NCI-H774 (cell line): Measurements from ENCODE around the gene CNKSR3.

ENCODE experiments used
- DNase-seq: peaks from one replicate; lab custom pipeline; 2025; lab: John Stamatoyannopoulos, UW

Gene CNKSR3

DNA sequence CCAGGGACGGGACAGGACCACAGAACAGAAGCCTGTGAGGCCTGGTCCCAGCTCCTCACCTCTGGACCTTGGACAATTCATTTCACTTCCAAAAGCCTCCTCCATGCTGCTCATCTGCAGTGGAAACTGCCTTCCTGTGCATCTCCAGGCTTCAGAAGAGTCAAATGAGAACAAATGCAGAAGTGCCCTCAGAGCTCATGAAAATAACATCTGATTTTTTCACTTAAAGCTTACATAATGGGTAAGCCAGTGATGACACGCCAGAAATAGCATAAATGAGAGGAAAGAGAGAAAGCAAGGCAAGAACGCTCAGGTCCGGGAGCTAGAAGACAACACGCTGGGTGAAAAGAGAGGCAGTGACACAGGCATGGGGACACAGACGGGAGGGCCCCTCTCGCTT is 7.9 kb downstream of the CNKSR3 start:
- DNase-seq, result no peak

DNA sequence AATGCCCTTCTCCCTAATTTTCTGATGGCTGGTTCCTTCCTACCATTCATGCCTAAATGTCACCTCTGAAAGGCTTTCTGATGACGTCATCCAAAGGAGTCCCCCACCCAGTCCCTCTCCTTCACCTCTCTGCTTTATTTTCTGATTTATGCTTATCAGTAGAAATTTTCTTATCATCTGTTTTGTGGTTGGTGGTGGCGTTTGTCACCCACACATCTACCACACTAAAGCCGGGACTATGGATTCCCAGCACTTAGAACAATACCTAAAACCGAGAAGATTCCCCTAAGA is 9.0 kb downstream of the CNKSR3 start:
- DNase-seq, result no peak

DNA sequence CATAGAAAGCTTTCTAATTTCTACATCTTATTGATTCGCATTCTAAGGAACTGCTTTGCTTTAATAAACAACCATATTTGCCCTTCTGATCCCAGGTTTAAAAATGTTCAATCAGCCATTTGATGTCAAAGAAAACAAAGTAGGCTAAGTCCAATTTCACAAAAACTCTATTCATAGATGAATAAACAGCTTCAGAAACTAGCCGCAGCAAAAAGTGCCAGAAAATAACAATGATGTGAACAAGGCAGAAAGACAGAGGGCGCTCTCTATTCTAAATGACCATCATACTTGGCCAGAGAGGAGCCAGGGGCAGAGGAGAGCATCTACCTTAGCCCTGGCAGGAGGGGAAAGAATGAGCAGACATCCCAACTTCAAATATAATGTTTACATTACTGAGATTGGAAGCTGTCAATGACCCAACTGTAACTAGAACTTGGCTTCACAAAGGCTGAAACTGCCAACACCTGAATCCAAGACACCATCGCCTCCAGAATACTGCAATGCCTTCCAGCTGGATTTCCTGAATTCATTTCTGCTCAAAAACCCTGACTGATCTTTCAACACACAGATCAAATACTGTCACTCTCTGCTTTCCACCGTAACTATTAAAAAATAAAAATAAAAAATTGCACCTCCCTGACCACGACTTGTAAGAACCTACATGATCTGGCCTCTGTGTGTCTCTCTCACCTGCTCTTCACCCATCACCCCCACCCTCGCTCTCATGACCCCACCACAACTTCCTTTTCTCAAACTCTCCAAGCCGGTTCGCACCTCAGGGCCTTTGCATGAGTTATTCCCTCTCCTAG is 9.5 kb downstream of the CNKSR3 start:
- DNase-seq, result peak; percentile 32

DNA sequence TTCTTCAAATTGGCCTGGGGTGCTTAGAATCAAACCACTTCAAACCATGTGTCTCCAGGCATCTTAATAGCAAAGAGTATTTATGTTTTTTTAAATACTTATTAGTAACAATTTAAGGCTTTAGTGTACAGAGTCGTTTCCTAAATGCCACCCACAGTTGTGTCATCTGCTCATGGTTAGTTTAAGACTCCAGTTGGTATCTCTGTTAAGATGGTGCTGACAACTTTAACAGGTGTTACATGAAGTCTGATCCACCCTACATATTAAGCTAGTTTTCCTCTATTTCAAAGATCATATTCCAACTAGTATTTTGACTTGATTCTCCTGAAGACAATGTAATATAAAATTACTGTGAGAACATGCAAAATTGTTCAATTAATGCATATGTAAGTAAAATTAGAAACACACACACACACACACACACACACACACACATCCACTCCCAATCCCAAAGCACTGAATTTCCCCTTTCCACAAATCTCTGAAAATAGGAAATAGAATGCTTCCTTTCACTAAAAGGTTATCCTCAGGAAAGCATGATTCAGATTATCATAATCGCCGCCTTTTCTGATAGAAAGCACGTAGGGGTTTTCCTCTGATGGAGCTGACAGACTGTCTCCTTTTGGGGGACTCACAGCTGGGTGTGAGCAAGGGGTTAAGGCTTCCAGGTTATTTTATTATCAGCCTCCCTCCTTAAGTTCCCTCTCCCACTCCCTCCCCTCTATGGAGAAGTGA is 10.5 kb downstream of the CNKSR3 start:
- no peak for DNase-seq

DNA sequence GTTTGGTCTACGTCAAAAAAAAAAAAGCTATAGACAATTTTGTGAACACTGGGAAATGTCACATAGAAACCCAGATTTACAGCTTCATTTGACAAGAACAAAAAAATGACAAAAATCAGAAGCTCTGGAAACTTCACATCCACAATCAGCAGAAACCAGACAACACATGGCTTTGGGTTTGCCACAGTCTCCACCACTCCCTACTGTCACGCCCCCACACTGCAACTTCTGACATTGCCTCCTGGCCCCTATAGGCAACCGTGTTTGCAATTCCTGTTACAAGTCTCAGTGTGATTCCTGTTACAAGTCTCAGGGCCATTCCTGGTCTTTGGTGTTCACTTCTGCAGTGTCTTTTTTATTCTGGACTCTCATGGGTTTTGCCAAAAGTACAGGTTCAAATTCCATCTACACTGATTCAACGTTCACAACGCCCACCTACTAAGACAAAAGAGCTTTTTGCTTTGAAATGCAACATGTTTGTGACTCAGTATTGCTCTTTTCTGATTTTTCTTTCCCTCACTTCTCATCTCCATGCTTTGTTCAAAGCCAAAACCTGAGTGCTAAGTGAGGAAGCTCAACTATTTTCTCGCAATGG is 12.0 kb downstream of the CNKSR3 start:
- no peak for DNase-seq

DNA sequence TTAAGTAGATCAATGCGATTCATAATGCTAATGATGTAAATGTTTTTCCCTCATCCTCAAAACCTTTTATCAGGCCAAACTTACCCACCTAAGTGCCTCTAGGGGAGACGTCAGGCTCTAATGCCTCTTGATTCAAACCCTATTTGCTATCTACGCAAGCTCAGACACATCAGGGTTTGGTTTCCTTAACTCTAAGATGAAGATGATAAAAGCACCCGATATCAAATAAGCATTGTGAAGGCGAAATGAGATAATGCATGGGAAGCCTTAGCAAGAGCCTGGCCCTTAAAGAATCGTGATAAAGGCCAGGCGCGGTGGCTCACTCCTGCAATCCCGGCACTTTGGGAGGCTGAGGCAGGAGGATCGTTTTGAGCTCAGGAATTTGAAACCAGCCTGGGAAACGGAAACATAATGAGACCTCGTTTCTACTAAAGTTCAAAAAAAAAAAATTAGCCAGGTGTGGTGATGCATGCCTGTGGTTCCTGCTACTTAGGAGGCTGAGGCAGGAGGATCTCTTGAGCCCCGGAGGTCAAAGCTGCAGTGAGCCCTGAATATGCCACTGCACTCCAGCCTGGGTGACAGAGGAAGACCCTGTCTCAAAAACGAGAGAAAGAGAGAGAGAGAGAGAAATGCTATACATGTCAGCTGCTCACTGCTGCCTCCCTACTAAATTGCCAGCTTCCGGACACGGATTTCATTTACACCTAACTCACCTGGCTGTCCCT is 13.5 kb downstream of the CNKSR3 start:
- no peak for DNase-seq

DNA sequence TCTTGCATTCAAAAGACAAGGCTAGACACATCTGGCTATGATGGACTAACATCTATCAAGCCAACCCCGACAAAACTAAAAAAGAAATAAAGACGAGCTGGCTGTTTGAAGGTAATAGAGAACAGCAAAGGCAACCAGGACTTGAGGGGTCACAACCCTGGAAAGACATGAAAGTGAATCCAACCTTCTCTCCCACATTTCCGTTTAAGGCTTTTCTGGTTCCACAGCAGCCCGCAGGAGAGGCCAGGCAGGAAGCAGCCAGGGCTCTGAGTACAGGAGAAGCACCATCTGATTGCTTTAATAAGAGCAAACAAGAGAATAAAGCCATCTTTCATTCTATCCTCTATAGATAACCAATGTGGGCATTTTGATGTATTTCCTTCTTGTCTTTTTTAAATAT is 14.3 kb downstream of the CNKSR3 start:
- DNase-seq, result no peak

DNA sequence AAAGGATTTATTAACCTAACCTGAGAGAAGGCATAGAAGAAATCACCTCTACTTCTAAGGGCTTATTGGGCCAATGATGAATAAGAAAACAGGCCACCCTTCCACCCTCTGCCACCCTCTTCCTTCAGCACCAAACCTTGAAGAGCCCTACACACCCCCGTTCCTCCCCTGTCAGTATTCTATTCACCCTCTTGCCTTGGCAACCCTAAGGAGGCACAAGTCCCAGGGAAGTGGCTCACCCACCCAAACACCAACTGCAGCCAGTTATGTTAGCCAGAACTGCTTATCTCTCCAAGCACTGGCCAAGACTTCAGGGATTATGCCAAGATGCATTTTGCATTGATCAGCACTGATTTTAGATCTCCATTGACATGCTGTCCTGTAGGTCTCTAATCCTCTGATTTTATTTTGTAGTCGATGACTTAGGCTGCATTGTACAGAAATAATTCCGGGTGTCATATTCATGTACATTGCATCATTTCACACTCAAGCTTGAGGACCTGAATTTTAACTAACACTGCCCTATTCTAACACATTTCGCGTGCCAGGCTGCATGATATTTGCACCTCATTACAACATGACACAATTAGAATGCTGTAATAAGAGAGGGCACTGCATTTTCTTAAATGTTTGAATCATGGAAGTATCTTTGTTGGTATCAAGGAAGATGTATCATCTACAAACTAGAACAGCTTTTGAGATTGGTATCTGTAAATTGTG is 15.7 kb downstream of the CNKSR3 start:
- DNase-seq, result no peak

DNA sequence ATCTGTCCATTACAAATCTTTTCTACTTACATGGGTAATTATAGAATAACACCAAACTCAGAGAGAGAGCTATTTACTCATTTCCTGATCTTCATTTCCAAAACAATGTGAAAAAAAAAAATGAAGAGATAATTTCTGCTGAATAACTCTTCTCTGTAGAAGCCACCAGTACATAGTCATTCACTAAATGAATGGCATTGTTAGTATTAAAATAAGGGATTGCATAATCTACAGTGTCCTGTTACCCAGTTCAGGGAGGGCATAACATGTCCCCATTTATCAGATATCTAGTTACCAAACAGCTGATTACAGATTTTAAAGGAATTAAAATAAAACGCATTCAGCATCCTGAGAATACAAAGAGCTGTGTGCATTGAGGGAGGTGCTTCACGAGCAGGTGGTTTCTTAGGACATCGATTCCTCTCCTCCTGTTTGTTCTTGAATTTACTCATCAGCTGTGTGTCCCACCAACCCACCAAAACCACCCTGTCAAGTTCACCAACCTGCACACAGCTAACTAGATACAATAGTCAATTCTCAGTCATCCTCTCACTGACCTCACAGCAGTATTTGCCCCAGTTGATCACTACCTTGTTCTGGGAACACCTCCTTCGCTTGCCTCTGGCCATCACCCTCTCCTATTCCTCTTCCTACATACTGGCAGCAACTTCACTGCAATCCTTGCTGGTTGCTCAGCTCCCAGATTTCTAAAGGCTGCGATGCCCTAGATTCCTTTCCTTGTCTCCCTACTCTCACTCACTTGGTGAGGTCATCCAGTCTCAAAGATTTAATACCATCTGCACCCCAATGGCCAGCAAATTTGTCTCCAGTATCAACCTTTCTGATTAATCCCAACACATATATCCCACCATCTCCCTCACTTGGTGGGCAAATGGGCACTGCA is 18.7 kb downstream of the CNKSR3 start:
- DNase-seq, result no peak

DNA sequence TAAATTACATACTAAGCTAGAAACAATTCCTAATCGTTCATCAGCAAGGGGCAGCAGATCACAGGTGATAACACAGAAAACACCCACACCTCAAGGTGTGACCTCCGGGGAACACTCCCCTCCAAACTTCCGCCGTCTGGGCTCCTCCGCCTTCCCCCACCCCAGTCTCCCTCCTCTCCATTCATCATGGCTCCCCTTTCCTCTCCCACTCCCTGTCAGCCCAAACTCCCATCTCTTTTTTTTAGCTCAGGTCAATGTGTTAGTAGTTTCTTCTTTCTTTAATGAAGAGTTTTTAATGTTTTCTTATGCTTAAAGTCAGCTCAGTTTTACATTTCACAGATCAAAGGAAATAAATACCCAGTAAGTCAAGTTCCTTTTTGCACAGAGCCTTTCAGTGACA is 20.7 kb downstream of the CNKSR3 start:
- DNase-seq, result no peak

DNA sequence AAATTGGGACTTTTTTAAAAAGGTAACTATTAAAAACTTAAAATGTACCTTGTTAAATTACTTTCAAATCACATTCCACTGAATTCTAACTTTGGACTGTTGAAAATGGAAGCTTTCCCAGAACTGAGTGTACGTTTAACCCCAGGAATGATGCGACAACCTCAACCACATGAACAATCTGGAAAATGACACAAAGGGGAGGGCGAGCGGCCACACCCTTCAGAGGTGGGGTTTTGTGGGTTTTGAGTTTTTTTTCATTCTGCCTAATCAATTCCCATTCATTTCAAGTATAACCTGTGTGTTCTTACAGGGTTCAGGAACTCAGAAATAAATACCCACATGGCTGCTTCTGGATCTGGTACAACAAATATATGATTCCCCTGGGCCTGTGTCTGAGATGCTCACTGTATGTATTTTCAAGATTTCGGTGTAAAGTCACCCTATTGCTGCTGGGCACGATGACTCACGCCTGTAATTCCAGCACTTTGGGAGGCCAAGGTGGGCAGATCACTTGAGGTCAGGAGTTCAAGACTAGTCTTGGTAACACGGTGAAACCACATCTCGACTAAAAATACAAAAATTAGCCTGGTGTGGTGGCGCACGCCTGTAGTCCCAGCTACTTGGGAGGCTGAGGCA is 21.6 kb downstream of the CNKSR3 start:
- no peak for DNase-seq

DNA sequence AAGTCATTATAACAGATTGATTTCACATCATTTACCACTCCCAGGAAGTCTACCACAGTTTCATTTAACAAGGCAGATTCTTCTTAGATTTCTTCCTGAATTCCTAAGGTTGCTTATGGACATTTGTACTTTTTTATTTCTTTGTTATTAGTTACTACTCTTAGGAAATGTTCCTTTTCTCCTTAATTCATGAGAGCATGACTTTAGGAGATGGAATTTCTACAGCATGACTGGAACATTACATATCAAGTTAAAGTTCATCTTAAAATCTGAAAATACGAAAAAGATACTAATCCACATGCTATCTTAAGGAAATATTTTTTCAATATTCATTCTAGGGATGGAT is 22.3 kb downstream of the CNKSR3 start:
- no peak for DNase-seq

DNA sequence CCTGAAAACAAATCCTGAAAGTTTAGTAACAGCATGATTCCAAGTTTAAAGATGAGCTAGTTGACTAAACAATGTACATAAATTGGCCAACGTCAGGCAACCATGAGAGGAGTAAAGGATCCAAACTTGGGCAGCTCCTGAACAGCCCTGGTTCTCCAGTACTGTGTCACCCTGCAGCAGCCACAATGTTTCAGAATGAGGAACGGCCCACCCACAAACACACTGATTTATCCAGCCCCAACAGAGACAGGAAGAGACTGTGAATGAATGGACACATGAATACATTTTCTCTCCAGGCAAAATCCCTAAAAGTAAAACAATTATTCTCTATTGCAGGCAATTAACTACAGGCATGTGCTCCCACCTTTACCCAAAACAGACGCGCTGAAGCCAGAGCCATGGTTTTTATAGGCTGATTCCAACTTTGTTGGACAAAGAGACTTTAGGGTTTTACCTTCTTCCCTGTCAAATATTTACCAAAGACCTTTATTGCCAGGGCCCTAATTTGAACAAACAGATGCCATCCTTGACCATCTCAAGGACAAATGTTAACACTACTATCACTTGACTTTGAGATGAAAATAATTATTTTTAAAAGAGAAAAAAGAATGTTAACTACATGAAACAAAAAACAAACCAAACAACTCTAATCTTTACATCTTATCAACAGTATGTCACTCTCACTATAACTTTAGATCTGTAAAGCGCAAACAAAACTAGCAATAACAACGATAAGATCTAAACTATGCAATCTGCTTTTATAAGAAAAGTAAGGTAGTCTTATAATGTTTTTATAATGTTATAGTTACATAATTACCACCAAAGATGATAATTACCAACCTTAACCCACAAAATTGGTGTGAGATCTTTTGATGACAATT is 22.9 kb downstream of the CNKSR3 start:
- no peak for DNase-seq

DNA sequence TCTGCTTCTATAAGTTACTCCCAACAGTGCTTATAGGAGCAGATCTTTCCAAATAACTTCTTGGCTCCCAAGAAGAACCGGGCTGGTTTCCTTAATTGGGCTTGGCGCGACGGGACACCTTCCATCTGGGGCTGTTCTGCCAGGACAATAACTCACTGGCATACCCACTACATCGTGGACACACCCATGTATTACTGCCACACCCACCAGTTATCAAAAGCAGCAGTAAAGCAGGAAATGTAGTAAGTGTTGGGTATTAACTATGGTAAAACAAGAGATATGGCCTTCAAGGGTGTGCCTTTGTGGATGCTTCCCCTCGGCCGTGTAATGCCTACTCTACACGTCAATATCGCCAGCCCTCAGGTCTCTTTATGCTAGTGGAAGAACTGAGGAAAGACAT is 24.7 kb downstream of the CNKSR3 start:
- no peak for DNase-seq

DNA sequence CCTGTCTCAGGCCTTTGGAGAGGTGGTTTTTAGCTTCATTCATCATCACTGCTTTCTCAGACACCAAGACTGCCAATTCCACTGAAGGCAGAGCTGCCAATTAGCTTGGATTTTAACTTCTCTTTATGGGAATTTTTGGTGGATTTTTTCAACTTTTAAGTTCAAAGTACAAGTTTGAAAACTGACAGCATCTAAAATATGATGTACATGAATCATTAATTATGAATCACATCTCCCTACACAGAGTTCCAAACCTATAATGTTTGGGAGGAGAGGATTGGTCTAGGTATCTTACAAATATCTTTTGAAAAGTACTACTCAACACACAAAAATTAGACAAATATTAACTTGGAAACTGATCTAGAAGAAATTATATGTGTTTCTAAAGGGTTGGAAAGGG is 25.5 kb downstream of the CNKSR3 start:
- DNase-seq, result no peak

DNA sequence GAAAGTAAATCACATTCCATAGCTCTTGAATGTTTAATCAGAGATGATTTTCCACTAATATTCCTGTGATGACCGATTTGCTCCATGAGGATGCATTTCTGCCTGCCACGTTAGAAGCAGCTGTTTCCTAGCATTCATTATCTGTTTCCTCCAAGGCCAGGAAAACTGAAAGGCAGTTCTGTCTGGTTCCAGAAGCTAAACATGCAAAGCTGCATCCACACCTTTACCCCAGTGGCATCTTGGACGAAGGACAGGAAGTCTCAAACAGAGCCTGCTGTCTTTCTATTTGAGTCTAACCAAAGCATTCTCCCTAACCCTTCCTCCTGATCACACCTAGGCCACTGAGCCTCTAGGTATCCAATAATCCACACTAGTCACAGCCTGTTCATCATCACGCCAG is 27.6 kb downstream of the CNKSR3 start:
- DNase-seq, result no peak

DNA sequence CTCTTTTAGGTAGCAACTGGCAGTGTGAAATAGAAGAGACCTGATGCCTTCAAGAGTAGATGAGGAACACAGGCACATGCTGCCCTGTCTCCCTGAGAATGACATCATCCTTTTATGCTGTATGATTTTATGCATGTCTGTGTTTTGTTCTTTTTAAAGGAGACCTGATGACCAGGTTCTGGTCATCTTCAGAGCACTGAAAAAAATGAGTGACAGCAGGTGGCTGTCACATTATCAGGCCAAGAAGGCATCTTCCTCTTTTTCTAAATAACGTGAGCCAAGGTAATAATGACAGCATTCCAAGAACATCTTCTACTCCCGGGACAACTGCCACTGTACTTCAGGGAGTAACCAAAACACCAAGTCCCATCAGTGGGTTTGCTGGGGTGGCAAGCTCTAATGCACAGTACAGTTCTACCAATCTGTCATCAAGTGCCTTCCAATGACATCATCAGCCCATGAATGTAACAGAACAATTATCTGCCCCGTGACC is 28.9 kb downstream of the CNKSR3 start:
- DNase-seq, result no peak

DNA sequence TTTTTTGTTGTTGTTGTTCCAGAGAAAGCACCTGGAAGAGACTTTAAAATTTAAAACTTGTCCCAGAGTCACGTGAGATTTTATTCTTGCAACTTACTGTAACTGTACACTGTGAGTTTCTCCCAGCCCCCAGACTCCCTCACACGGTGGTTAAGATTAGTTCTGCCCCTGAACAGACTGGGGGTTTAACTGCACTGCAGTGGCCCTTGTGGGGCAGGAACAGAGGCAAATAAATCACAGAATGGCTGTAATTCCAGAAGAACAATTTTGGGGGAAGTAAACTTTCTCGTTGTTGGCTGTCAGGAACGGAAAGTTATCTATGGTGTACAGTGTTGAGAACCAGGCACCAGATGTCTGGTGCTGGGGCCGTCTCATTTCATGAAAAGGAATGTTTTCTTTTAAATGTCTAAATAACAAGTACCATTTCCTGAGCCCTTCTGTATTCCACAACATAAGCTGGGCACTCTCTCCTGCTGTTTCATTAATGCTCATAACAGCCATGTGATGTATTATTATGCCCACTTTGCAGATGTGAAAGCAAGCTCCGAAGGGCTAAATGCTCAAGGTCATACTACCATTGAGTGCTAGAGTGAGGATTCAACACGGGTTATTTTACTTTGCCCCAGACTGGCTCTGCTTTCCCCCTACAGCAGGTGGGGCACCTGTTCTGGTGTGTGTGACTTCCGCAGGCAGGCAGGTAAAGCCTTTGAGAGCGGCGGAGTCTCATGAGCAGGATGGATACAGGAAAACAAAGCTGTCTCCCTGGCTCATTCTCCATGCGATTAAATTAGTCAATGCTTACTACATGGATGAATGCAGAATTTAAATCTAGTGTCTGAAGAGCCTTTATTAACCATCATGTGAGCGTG is 30.5 kb downstream of the CNKSR3 start:
- no peak for DNase-seq
